B cell (primary cell): ENCODE measurements around the gene DYNC2H1. TPM values are rescaled to one million over a fixed set of nuclear protein-coding genes. Genes with fewer than 3 reads are reported as not detected.

ENCODE experiments used
- ATAC-seq: fragments of 200-7000 bp; cut with Tn5 transposase; one replicate; pipeline ENCODE4 v1.10.0; 2021; ENCODE audit warnings: low read depth, mild to moderate bottlenecking, moderate number of reproducible peaks, moderate library complexity
- CTCF ChIA-PET: fragments of 350-600 bp; sonication (Branson Sonifier 250); formaldehyde crosslinking; loops from one replicate; lab custom pipeline; 2021; ENCODE audit warnings: antibody characterized with exemption, inconsistent platforms; lab: Charles Lee
- POLR2A ChIA-PET: fragments of 350-600 bp; sonication (Branson Sonifier 250); formaldehyde crosslinking; loops from one replicate; lab custom pipeline; 2021; ENCODE audit warnings: antibody characterized with exemption; lab: Charles Lee
- DNase-seq: peaks from one replicate; pipeline ENCODE4 v3.0.0; 2013
- H2AFZ ChIP-seq: 2 replicates; pipeline ENCODE4 v1.6.1; 2012; ENCODE audit warnings: mild to moderate bottlenecking, low read depth, low read length; ENCODE audit not compliant: insufficient read depth, poor library complexity, severe bottlenecking
- H3K27ac ChIP-seq, 2 donors: 1 replicate in 1 of 2; 2 replicates in 1 of 2; pipeline ENCODE4 v1.5.1; 2012 to 2013; ENCODE audit warnings: low read length in 2 of 2, mild to moderate bottlenecking in 2 of 2, moderate library complexity in 1 of 2
- H3K27me3 ChIP-seq, 4 experiments: fragments of 200-600 bp in 1 of 4; sonication (generic) in 1 of 4; replicated peaks in 1 of 4; 1 replicate in 2 of 4; 2 replicates in 2 of 4; pipeline versions ENCODE4 v1.6.1 to v1.7.0; 2013 to 2016; ENCODE audit warnings: low read length in 3 of 4, mild to moderate bottlenecking in 2 of 4, mixed read lengths in 1 of 4, moderate library complexity in 1 of 4; ENCODE audit not compliant: insufficient read depth in 4 of 4, control insufficient read depth in 3 of 4; ENCODE audit errors: control extremely low read depth in 1 of 4
- H3K36me3 ChIP-seq, 2 experiments: replicated peaks in 1 of 2; 1 replicate in 1 of 2; 2 replicates in 1 of 2; pipeline versions ENCODE4 v1.6.1 to v1.7.1; 2013; ENCODE audit warnings: low read length in 1 of 2; ENCODE audit not compliant: insufficient read depth in 2 of 2, control insufficient read depth in 1 of 2; ENCODE audit errors: control extremely low read depth in 1 of 2, extremely low read depth in 1 of 2
- H3K4me1 ChIP-seq, 2 donors: fragments of 200-600 bp in 1 of 2; sonication (generic) in 1 of 2; 1 replicate in 1 of 2; 2 replicates in 1 of 2; pipeline versions ENCODE4 v1.5.1 to v1.6.1; 2013 to 2017; ENCODE audit warnings: low read length in 2 of 2; ENCODE audit not compliant: control insufficient read depth in 2 of 2, insufficient read depth in 2 of 2
- H3K4me2 ChIP-seq: replicated peaks from 2 replicates; pipeline ENCODE3; 2012; ENCODE audit warnings: mild to moderate bottlenecking, low read depth, low read length; ENCODE audit not compliant: poor library complexity, severe bottlenecking
- H3K4me3 ChIP-seq, 5 experiments: fragments of 200-600 bp in 1 of 5; sonication (generic) in 1 of 5; 1 replicate in 3 of 5; 2 replicates in 2 of 5; pipeline versions ENCODE4 v1.5.1 to v1.7.0; 2011 to 2016; ENCODE audit warnings: low read length in 4 of 5, mild to moderate bottlenecking in 4 of 5, low read depth in 2 of 5, control low read depth in 1 of 5, moderate library complexity in 1 of 5; ENCODE audit not compliant: insufficient read depth in 1 of 5; ENCODE audit errors: control extremely low read depth in 1 of 5, extremely low read depth in 1 of 5
- H3K79me2 ChIP-seq: fragments of 200-600 bp; sonication (generic); one replicate; pipeline ENCODE4 v1.6.0; 2016; ENCODE audit warnings: low read length; ENCODE audit not compliant: control insufficient read depth, insufficient read depth
- H3K9ac ChIP-seq: fragments of 200-600 bp; sonication (generic); 2 replicates; pipeline ENCODE4 v1.6.1; 2017; ENCODE audit warnings: mild to moderate bottlenecking, low read length, moderate library complexity
- H3K9me3 ChIP-seq, 3 donors: one replicate each; pipeline versions ENCODE4 v1.6.1 to v1.7.1; 2013; ENCODE audit warnings: low read length in 2 of 3; ENCODE audit not compliant: control insufficient read depth in 2 of 3, insufficient read depth in 1 of 3; ENCODE audit errors: control extremely low read depth in 1 of 3
- H4K20me1 ChIP-seq: 2 replicates; pipeline ENCODE4 v1.6.0; 2012; ENCODE audit warnings: mild to moderate bottlenecking, low read length; ENCODE audit not compliant: insufficient read depth, control insufficient read depth, poor library complexity, severe bottlenecking
- H3K27ac Mint-ChIP-seq: one replicate; pipeline ENCODE4 v1.8.0; 2021; ENCODE audit warnings: mixed read lengths
- H3K27me3 Mint-ChIP-seq: one replicate; pipeline ENCODE4 v1.8.0; 2021; ENCODE audit warnings: mixed read lengths
- H3K4me1 Mint-ChIP-seq: one replicate; pipeline ENCODE4 v1.8.0; 2021; ENCODE audit warnings: mixed read lengths
- H3K4me3 Mint-ChIP-seq: one replicate; pipeline ENCODE4 v1.8.0; 2021; ENCODE audit warnings: mixed read lengths
- H3K9me3 Mint-ChIP-seq: one replicate; pipeline ENCODE4 v1.8.0; 2022; ENCODE audit warnings: mixed read lengths; ENCODE audit not compliant: insufficient read depth
- EZH2 ChIP-seq: IDR thresholded peaks from 2 replicates; pipeline ENCODE4 v1.6.1; 2012; ENCODE audit warnings: borderline replicate concordance, low read depth, mild to moderate bottlenecking, moderate library complexity, low read length; ENCODE audit not compliant: insufficient read depth, poor library complexity, severe bottlenecking
- WGBS: methylation state at CpG from one replicate; pipeline ENCODE4 v1.1.5; 2013; ENCODE audit warnings: missing lambda C conversion rate; ENCODE audit not compliant: insufficient coverage; 5-methylcytosine and 5-hydroxymethylcytosine counted together
- intact Hi-C: fragments of 100-400 bp; cut with micrococcal nuclease; formaldehyde crosslinking; loops from one replicate; pipeline ENCODE4 v1.10.0; 2022
- polyA plus RNA-seq: library from polyadenylated mRNA; depleted of rRNA; stranded (reverse); fragments of >200 nt; gene quantifications from 2 replicates; pipeline ENCODE4 v1.2.3, GENCODE V29; 2012
- total RNA-seq, 2 donors: library from RNA; stranded (reverse); fragments of 120-200 nt in 1 of 2; gene quantifications; 1 replicate in 1 of 2; 2 replicates in 1 of 2; pipeline versions ENCODE4 v1.2.3 to v1.2.4, GENCODE V29; 2013 to 2022
- TF ChIP-seq, protein P1 (sequence below): fragments of 200-600 bp; IDR thresholded peaks from one replicate; pipeline ENCODE4 v1.8.0; 2022; ENCODE audit warnings: antibody characterized with exemption, mild to moderate bottlenecking

The DYNC2H1 gene
- total and polyA plus RNA-seq, 2 donors (not counting 1 experiment from before 2014, with no cell fraction given), result 0.92 to 7.8 TPM

DNA sequence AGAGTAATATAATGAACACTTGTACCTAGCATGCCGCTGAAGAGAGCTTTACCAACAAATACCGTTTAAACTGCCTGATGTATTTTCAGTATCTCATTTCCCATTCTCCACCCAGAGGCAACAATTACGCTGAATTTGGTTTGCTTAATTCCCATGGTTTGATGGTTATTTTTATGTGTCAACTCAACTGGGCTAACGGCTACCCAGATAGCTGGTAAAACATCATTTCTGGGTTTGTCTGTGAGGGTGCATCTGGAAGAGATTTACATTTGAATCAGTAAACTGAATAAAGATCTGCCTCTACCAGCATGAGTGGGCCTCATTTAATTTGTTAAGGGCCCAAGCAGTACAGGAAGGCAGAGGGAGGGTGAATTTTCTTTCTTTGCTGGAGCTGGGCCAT lies 377.9 kb downstream of the DYNC2H1 start:
- DNase-seq, result no peak

DNA sequence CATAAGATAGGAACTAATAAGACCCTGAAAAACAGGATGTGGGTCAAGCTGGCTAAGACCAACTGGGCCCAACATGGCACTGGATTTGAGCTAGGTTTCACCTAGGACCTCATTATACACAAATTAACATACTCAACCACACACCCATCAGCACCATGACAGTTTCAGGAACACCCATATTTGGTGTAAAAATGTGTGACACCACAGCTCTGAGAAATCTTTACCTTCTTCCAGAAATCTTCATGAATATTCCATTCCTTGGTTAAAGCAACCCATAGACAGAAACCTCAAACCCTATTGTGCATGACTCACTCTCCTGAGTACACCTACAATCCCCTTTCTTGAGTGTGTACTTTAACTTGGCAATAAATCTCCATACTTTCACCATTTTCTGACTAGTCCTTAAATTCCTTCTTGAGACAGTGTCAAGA lies 378.8 kb downstream of the DYNC2H1 start:
- no peaks in the 10 kb centered on the region for H3K79me2 ChIP-seq
- no peak overlapping the region for H3K4me2 ChIP-seq
- ChIA-PET POLR2A (no interaction called here), CTCF (no interaction called here)
- H4K20me1 ChIP-seq, result no peaks in the 10 kb centered on the region
- Mint-ChIP-seq H3K4me3 (no peak overlapping the region), H3K27ac (no peak overlapping the region), H3K4me1 (no peaks in the 10 kb centered on the region), H3K27me3 (no peaks in the 10 kb centered on the region), H3K9me3 (no peaks in the 10 kb centered on the region)
- no peaks in the 10 kb centered on the region for H3K9me3 ChIP-seq
- H2AFZ ChIP-seq, result no peak overlapping the region
- no peak overlapping the region for H3K27ac ChIP-seq
- H3K4me1 ChIP-seq, result no peaks in the 10 kb centered on the region
- no peaks in the 10 kb centered on the region for H3K27me3 ChIP-seq
- no peaks in the 10 kb centered on the region for H3K36me3 ChIP-seq
- DNase-seq, result no peak
- TF ChIP-seq, protein P1, sequence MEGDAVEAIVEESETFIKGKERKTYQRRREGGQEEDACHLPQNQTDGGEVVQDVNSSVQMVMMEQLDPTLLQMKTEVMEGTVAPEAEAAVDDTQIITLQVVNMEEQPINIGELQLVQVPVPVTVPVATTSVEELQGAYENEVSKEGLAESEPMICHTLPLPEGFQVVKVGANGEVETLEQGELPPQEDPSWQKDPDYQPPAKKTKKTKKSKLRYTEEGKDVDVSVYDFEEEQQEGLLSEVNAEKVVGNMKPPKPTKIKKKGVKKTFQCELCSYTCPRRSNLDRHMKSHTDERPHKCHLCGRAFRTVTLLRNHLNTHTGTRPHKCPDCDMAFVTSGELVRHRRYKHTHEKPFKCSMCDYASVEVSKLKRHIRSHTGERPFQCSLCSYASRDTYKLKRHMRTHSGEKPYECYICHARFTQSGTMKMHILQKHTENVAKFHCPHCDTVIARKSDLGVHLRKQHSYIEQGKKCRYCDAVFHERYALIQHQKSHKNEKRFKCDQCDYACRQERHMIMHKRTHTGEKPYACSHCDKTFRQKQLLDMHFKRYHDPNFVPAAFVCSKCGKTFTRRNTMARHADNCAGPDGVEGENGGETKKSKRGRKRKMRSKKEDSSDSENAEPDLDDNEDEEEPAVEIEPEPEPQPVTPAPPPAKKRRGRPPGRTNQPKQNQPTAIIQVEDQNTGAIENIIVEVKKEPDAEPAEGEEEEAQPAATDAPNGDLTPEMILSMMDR, result no peak
- no peak for TF ChIP-seq EZH2
- intact Hi-C loops, result no loop called here
- no peak overlapping the region for H3K4me3 ChIP-seq
- no peak for ATAC-seq
- H3K9ac ChIP-seq, result no peak overlapping the region

More for the DNA sequence above, 377.9 kb downstream of the DYNC2H1 start:
- TF ChIP-seq, protein P1, result no peak
- no peak for TF ChIP-seq EZH2
- ChIA-PET POLR2A (no interaction called here), CTCF (no interaction called here)
- Histone ChIP-seq H4K20me1 (no peaks in the 10 kb centered on the region), H3K4me1 (no peaks in the 10 kb centered on the region), H3K27ac (no peak overlapping the region), H3K36me3 (no peaks in the 10 kb centered on the region), H2AFZ (no peak overlapping the region), H3K79me2 (no peaks in the 10 kb centered on the region), H3K4me3 (no peak overlapping the region), H3K9ac (no peak overlapping the region), H3K27me3 (no peaks in the 10 kb centered on the region), H3K9me3 (no peaks in the 10 kb centered on the region), H3K4me2 (no peak overlapping the region)
- Mint-ChIP-seq H3K4me1 (no peaks in the 10 kb centered on the region), H3K27ac (no peak overlapping the region), H3K9me3 (no peaks in the 10 kb centered on the region), H3K27me3 (no peaks in the 10 kb centered on the region), H3K4me3 (no peak overlapping the region)
- no peak for ATAC-seq
- whole genome bisulfite sequencing, result no CpG with 5 or more reads among the region's 4 CpGs
- intact Hi-C loops, result no loop called here
